ENCODE measurements around the gene NEBL.

DNA sequence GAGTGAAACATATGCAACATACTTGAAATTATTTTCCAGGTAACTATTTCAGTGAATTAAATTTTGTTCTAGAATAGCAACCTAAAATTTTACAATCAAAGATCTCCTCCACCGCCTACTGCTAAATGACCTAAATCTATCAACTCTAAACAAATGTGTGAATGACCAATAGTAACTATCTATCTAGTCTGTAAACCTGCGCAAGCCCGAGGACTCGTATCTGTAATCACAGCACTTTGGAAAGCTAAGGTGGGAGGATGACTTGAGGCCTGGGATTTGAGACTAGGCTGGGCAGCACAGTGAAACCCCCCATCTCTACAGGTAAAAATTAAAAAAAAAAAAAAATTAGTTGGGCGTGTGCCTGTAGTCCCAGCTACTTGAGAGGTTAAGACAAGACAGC is 83.0 kb downstream of the NEBL start:
- TF ChIP-seq POLR2A (IDR thresholded peaks at IDR 0.05) (no peak), CTCF (IDR thresholded peaks at IDR 0.05) (no peak)

All from transverse colon (tissue), 3 donors.